Upper lobe of right lung (tissue), 1 donor: ENCODE results near the gene TSPAN16. TPM values are rescaled to one million over a fixed set of nuclear protein-coding genes. Genes with fewer than 3 reads are reported as not detected.

ENCODE experiments used
- ATAC-seq: fragments of 200-7000 bp; cut with Tn5 transposase; one replicate; pipeline ENCODE4 v1.9.1; 2020; ENCODE audit warnings: mild to moderate bottlenecking, moderate library complexity
- DNase-seq: peaks from one replicate; pipeline ENCODE4 v3.0.0-alpha.2; 2020
- H3K27ac ChIP-seq: fragments of 200-600 bp; one replicate; pipeline ENCODE4 v1.8.0; 2022
- H3K27me3 ChIP-seq: fragments of 200-600 bp; one replicate; pipeline ENCODE4 v1.8.0; 2022; ENCODE audit warnings: mild to moderate bottlenecking
- H3K36me3 ChIP-seq: fragments of 200-600 bp; one replicate; pipeline ENCODE4 v1.8.0; 2022
- H3K4me1 ChIP-seq: fragments of 200-600 bp; one replicate; pipeline ENCODE4 v1.8.0; 2022
- H3K4me3 ChIP-seq: fragments of 200-600 bp; one replicate; pipeline ENCODE4 v1.8.0; 2022; ENCODE audit warnings: mild to moderate bottlenecking
- H3K9me3 ChIP-seq: fragments of 200-600 bp; one replicate; pipeline ENCODE4 v1.8.0; 2022
- CTCF ChIP-seq: fragments of 200-600 bp; IDR thresholded peaks from one replicate; pipeline ENCODE4 v1.8.0; 2022; ENCODE audit warnings: antibody characterized with exemption
- intact Hi-C: fragments of 100-400 bp; cut with DNase I; formaldehyde crosslinking; loops from one replicate; pipeline ENCODE4 v1.11.0; 2022
- total RNA-seq: library from RNA; stranded (reverse); fragmentation: NEBNext Ultra II Directional; extraction: Animal tissue kit (Norgen Biotek cat#: 25700); gene quantifications from one replicate; pipeline ENCODE4 v1.2.1, GENCODE V29; 2021
- donor health status: DM: no; HTN: yes; CAD: no; lungs with severe emphysema.

The TSPAN16 gene
- total RNA-seq, 1 donor from 2014 or later, result not detected

- H3K36me3 ChIP-seq, result no peaks in the 10 kb centered on the region
- intact Hi-C loops, result no loop called here
- no peak for TF ChIP-seq CTCF
- H3K27ac ChIP-seq, result peak within 1 kb of the TSS; percentile 2
- H3K4me3 ChIP-seq, result peak within 1 kb of the TSS; percentile 64
- no peaks in the 10 kb centered on the region for H3K9me3 ChIP-seq
- H3K4me1 ChIP-seq, result no peaks in the 10 kb centered on the region
- DNase-seq (peak; percentile 96), ATAC-seq (peak; percentile 96)
- no peaks in the 10 kb centered on the region for H3K27me3 ChIP-seq
Observed at GRCh38 chr19:11355160-11356073, 59.5 kb downstream of the TSPAN16 start, which contains the start of gene PLPPR2. PLPPR2 (plus strand) TSS chr19:11355432; CDS start chr19:11357674, 2,242 bp downstream.

- no peak for DNase-seq
Observed at GRCh38 chr19:11356074-11356397, 60.1 kb downstream of the TSPAN16 start.

GRCh38 chr19:11356676-11357550, 61.0 kb downstream of the TSPAN16 start:
- DNase-seq (no peak), ATAC-seq (no peak)
- Histone ChIP-seq H3K9me3 (no peaks in the 10 kb centered on the region), H3K27ac (no peak overlapping the region), H3K4me3 (no peak overlapping the region), H3K4me1 (no peaks in the 10 kb centered on the region), H3K27me3 (no peaks in the 10 kb centered on the region), H3K36me3 (no peaks in the 10 kb centered on the region)
- no peak for TF ChIP-seq CTCF
- intact Hi-C loops, result no loop called here

More at GRCh38 chr19:11356074-11356397, 60.1 kb downstream of the TSPAN16 start:
- Histone ChIP-seq H3K9me3 (no peaks in the 10 kb centered on the region), H3K4me3 (peak overlapping the region; percentile 64), H3K36me3 (no peaks in the 10 kb centered on the region), H3K27me3 (no peaks in the 10 kb centered on the region), H3K27ac (peak overlapping the region; percentile 2), H3K4me1 (no peaks in the 10 kb centered on the region)
- intact Hi-C loops, result no loop called here
- ATAC-seq, result no peak
- TF ChIP-seq CTCF, result no peak

- H3K27ac ChIP-seq, result no peak overlapping the region
- DNase-seq, result no peak
- no peaks in the 10 kb centered on the region for H3K27me3 ChIP-seq
- no peaks in the 10 kb centered on the region for H3K9me3 ChIP-seq
- H3K4me1 ChIP-seq, result no peaks in the 10 kb centered on the region
- no peak for ATAC-seq
- intact Hi-C loops, result no loop called here
- H3K36me3 ChIP-seq, result peaks cover 3% of the 10 kb centered on the region
- no peak for TF ChIP-seq CTCF
- H3K4me3 ChIP-seq, result no peak overlapping the region
Observed at GRCh38 chr19:11359421-11359820, 63.5 kb downstream of the TSPAN16 start.

- TF ChIP-seq CTCF, result no peak
- H3K27ac ChIP-seq, result no peak overlapping the region
- ATAC-seq, result peak; percentile 81
- peak; percentile 88 for DNase-seq
- no peaks in the 10 kb centered on the region for H3K27me3 ChIP-seq
- intact Hi-C loops, result no loop called here
- no peaks in the 10 kb centered on the region for H3K4me1 ChIP-seq
- no peaks in the 10 kb centered on the region for H3K9me3 ChIP-seq
- H3K4me3 ChIP-seq, result no peak overlapping the region
- peaks cover 16% of the 10 kb centered on the region for H3K36me3 ChIP-seq
Observed at GRCh38 chr19:11361037-11361770, 65.2 kb downstream of the TSPAN16 start.
